Thyroid gland (tissue), 4 donors: ENCODE data around the gene AHNAK2. TPM values are rescaled to one million over a fixed set of nuclear protein-coding genes. Genes with fewer than 3 reads are reported as not detected.

Experiments
- DNase-seq, 2 donors: peaks; one replicate each; pipeline ENCODE4 v3.0.0-alpha.2; 2019
- H3K27ac ChIP-seq, 3 donors: fragments of 200-600 bp; sonication (generic); 1 replicate in 2 of 3; 2 replicates in 1 of 3; pipeline ENCODE4 v1.5.1; 2016 to 2019; ENCODE audit warnings: mild to moderate bottlenecking in 1 of 3, moderate library complexity in 1 of 3
- H3K27me3 ChIP-seq: fragments of 200-600 bp; sonication (generic); one replicate; pipeline ENCODE4 v1.5.1; 2019
- H3K36me3 ChIP-seq, 2 donors: fragments of 200-600 bp; sonication (generic); one replicate each; pipeline ENCODE4 v1.5.1; 2016 to 2019
- H3K4me1 ChIP-seq, 2 donors: fragments of 200-600 bp; sonication (generic); one replicate each; pipeline ENCODE4 v1.5.1; 2017 to 2019
- H3K4me3 ChIP-seq, 3 donors: fragments of 200-600 bp; sonication (generic); replicated peaks in 1 of 3; 1 replicate in 2 of 3; 2 replicates in 1 of 3; pipeline ENCODE4 v1.5.1; 2016; ENCODE audit warnings: mild to moderate bottlenecking in 1 of 3
- H3K9me3 ChIP-seq: fragments of 200-600 bp; sonication (generic); one replicate; pipeline ENCODE4 v1.5.1; 2017
- CTCF ChIP-seq, 6 experiments: fragments of 200-600 bp in 3 of 6; fragments of 450-650 bp in 3 of 6; sonication (generic) in 3 of 6; IDR thresholded peaks; one replicate each; pipeline ENCODE4 v1.5.1; 2016 to 2019; ENCODE audit warnings: antibody characterized with exemption in 6 of 6, mild to moderate bottlenecking in 2 of 6, inconsistent platforms in 1 of 6, moderate library complexity in 1 of 6
- POLR2A ChIP-seq, 2 donors: fragments of 450-650 bp; IDR thresholded peaks; one replicate each; pipeline ENCODE4 v1.6.1; 2017; ENCODE audit warnings: antibody characterized with exemption in 2 of 2, mild to moderate bottlenecking in 2 of 2, moderate library complexity in 1 of 2
- WGBS, 2 donors: methylation state at CpG; one replicate each; pipeline ENCODE4 v1.1.5; 2017; 5-methylcytosine and 5-hydroxymethylcytosine counted together
- intact Hi-C: fragments of 100-400 bp; cut with DNase I; formaldehyde crosslinking; loops from one replicate; pipeline ENCODE4 v1.15.1; 2023
- total RNA-seq, 4 donors: library from RNA; depleted of rRNA; stranded (reverse); fragments of >200 nt; gene quantifications; one replicate each; pipeline ENCODE4 v1.2.3, GENCODE V29; 2016

AHNAK2 gene
- total RNA-seq, 4 donors from 2014 or later = 3.7 to 12.5 (median 6.9) TPM

- Histone ChIP-seq H3K4me1 (peaks cover 52 to 97% of the 10 kb centered on the region in 2 donors), H3K9me3 (no peaks in the 10 kb centered on the region), H3K27ac (no peak overlapping the region), H3K4me3 (no peak overlapping the region), H3K27me3 (no peaks in the 10 kb centered on the region), H3K36me3 (no peaks in the 10 kb centered on the region)
- TF ChIP-seq CTCF (IDR thresholded peaks at IDR 0.05) = no peak
- TF ChIP-seq POLR2A (IDR thresholded peaks at IDR 0.05) = no peak
- no peak for DNase-seq
- intact Hi-C loops = loop anchor here (2.0 to 10.0 kb wide), 3 partner anchors 71 to 151 kb away; no protein-coding TSS in a partner anchor
- 59 to 76% methylated on average over 12 to 14 of the region's 21 CpGs for whole genome bisulfite sequencing, 2 donors
Observed at GRCh38 chr14:104975481-104976197, 2.5 kb downstream of the AHNAK2 start.

- no peaks in the 10 kb centered on the region for H3K36me3 ChIP-seq
Observed at GRCh38 chr14:104974665-104975390, 3.3 kb downstream of the AHNAK2 start.

GRCh38 chr14:104974146-104974541 is 4.0 kb downstream of the AHNAK2 start:
- H3K36me3 ChIP-seq = no peaks in the 10 kb centered on the region
- H3K4me1 ChIP-seq = peaks cover 53 to 92% of the 10 kb centered on the region in 2 donors
- DNase-seq = no peak
- H3K27me3 ChIP-seq = no peaks in the 10 kb centered on the region
- H3K27ac ChIP-seq = peak overlapping the region; percentile 78 to 94 (median 84)
- 54 to 64% methylated on average over 13 of the region's 13 CpGs for WGBS, 2 donors
- intact Hi-C loops = loop anchor here (2.0 to 10.0 kb wide), 2 partner anchors 73 to 149 kb away; no protein-coding TSS in a partner anchor
- no peaks in the 10 kb centered on the region for H3K9me3 ChIP-seq
- H3K4me3 ChIP-seq = no peak overlapping the region
- TF ChIP-seq CTCF (IDR thresholded peaks at IDR 0.05) (no peak), POLR2A (IDR thresholded peaks at IDR 0.05) (no peak)

More at GRCh38 chr14:104974665-104975390, 3.3 kb downstream of the AHNAK2 start:
- intact Hi-C loops = loop anchor here (2.0 to 10.0 kb wide), 3 partner anchors 72 to 150 kb away; no protein-coding TSS in a partner anchor
- H3K4me3 ChIP-seq = no peak overlapping the region
- H3K4me1 ChIP-seq = peaks cover 52 to 97% of the 10 kb centered on the region in 2 donors
- WGBS, 2 donors = 90 to 94% methylated on average over 14 of the region's 14 CpGs
- peak overlapping the region in 2 of 3 donors; percentile 84 to 94 for H3K27ac ChIP-seq
- TF ChIP-seq CTCF (IDR thresholded peaks at IDR 0.05) = no peak
- no peak for TF ChIP-seq POLR2A (IDR thresholded peaks at IDR 0.05)
- DNase-seq = no peak
- no peaks in the 10 kb centered on the region for H3K9me3 ChIP-seq
- H3K27me3 ChIP-seq = no peaks in the 10 kb centered on the region

GRCh38 chr14:104973385-104974145 is 4.6 kb downstream of the AHNAK2 start:
- Histone ChIP-seq H3K27ac (peak overlapping the region; percentile 78 to 94 (median 84)), H3K36me3 (no peaks in the 10 kb centered on the region), H3K9me3 (no peaks in the 10 kb centered on the region), H3K4me3 (peak overlapping the region in 1 of 3 donors; percentile 15), H3K4me1 (peaks cover 59 to 92% of the 10 kb centered on the region in 2 donors), H3K27me3 (no peaks in the 10 kb centered on the region)
- peak; percentile 74 for DNase-seq
- intact Hi-C loops = loop anchor here (2.0 to 10.0 kb wide), 2 partner anchors 73 to 149 kb away; no protein-coding TSS in a partner anchor
- WGBS, 2 donors = 26 to 33% methylated on average over 13 of the region's 23 CpGs
- TF ChIP-seq CTCF (IDR thresholded peaks at IDR 0.05) (no peak), POLR2A (IDR thresholded peaks at IDR 0.05) (no peak)
